ENCODE results near the gene TMEM217. TPM values are rescaled to one million over a fixed set of nuclear protein-coding genes. Genes with fewer than 3 reads are reported as not detected.

Gene TMEM217
- total RNA-seq, 1 donor from 2014 or later, result not detected

DNA sequence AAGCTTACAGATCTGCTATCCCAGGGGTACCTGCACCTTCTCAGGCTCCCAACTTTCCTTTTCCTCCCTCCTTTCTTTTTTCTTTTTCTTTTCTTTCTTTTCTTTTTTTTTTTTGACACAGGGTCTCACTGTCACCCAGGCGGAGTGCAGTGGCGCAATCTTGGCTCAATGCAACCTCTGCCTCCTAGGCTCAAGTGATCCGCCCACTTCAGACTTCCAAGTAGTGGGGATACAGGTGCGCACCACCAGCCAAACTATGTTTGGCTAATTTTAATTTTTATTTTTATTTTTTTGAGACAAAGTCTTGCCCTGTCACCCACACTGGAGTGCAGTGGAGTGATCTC, 52.0 kb downstream of the TMEM217 start:
- Mint-ChIP-seq H3K27me3 (ENCODE audit: unreplicated experiment) (peaks cover 4% of the 10 kb centered on the region), H3K4me1 (ENCODE audit: low read depth, unreplicated experiment) (no peaks in the 10 kb centered on the region), H3K9me3 (ENCODE audit: unreplicated experiment) (no peaks in the 10 kb centered on the region), H3K4me3 (ENCODE audit: unreplicated experiment) (no peak overlapping the region), H3K27ac (ENCODE audit: unreplicated experiment) (no peak overlapping the region), H3K36me3 (ENCODE audit: unreplicated experiment) (no peaks in the 10 kb centered on the region)
- TF ChIP-seq, protein P1, sequence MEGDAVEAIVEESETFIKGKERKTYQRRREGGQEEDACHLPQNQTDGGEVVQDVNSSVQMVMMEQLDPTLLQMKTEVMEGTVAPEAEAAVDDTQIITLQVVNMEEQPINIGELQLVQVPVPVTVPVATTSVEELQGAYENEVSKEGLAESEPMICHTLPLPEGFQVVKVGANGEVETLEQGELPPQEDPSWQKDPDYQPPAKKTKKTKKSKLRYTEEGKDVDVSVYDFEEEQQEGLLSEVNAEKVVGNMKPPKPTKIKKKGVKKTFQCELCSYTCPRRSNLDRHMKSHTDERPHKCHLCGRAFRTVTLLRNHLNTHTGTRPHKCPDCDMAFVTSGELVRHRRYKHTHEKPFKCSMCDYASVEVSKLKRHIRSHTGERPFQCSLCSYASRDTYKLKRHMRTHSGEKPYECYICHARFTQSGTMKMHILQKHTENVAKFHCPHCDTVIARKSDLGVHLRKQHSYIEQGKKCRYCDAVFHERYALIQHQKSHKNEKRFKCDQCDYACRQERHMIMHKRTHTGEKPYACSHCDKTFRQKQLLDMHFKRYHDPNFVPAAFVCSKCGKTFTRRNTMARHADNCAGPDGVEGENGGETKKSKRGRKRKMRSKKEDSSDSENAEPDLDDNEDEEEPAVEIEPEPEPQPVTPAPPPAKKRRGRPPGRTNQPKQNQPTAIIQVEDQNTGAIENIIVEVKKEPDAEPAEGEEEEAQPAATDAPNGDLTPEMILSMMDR (IDR thresholded peaks at IDR 0.05; ENCODE audit: partially characterized antibody, unreplicated experiment), result no peak
- DNase-seq, result no peak

DNA sequence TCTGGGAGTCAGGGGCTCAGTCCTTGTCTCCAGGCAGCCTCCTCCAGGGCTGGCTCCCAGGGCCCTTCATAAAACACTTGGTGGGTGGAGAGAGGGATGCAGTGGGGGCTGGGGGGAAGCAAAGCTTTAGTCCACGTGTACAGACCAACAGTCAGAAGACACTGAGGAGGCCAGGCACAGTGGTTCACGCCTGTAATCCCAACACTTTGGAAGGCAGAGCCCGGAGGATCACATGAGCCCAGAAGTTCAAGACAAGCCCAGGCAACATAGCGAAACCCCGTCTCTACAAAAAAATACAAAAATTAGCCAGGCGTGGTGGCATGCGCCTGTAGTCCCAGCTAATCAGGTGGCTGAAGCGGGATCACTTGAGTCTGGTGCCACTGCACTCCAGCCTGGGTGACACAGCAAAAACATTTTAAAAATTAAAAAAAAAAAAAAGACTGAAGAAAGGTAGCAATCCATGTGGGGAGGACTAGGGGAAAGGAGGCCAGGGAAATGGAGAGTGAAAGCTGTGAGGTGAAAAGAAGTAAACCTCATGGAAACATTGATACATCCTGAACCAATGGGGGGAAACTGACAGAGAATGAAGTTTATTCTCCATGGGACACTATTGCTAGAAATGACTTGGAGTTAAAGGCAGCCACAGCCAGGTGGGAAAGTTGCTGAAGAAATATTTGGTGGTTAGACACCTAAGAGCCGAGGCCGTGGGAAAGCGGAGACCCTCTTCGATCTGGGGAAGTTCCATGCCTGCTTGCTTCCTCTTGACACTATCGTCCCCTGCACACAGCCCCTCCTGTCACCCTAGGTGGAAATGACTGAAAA, 52.6 kb downstream of the TMEM217 start:
- peaks cover 2% of the 10 kb centered on the region for H3K4me1 Mint-ChIP-seq (ENCODE audit: low read depth, unreplicated experiment)
- no peak overlapping the region for H3K4me3 Mint-ChIP-seq (ENCODE audit: unreplicated experiment)
- TF ChIP-seq, protein P1 (IDR thresholded peaks at IDR 0.05; ENCODE audit: partially characterized antibody, unreplicated experiment), result no peak
- no peak for DNase-seq
- H3K27me3 Mint-ChIP-seq (ENCODE audit: unreplicated experiment), result peaks cover 4% of the 10 kb centered on the region
- H3K9me3 Mint-ChIP-seq (ENCODE audit: unreplicated experiment), result no peaks in the 10 kb centered on the region
- H3K36me3 Mint-ChIP-seq (ENCODE audit: unreplicated experiment), result no peaks in the 10 kb centered on the region
- no peak overlapping the region for H3K27ac Mint-ChIP-seq (ENCODE audit: unreplicated experiment)

DNA sequence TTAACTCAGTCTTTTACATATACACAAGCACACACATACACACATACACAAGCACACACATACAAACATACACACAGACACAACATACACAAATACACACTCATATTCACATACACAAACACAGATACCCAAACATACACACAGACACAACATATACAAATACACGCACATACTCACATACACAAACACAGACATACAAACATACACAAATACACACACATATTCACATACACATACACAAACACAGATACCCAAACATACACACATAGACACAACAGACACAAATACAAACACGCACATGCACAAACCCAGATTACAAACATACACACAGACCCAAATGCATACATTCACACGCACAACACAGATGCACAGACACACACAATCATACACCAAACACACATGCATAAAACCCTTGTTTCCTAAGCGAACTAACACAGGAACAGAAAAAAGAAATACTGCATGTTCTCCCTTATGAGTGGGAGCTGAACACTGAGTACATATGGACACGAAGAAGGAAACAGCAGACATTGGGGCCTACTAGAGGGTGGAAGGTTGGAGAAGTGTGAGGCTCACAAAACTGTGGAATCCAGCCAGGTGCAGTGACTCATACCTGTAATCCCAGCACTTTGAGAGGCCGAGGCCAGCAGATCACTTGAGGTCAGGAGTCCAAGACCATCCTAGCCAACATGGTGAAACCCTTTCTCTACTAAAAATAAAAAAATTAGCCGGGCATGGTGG, 53.8 kb downstream of the TMEM217 start:
- Mint-ChIP-seq H3K27ac (ENCODE audit: unreplicated experiment) (no peak overlapping the region), H3K36me3 (ENCODE audit: unreplicated experiment) (no peaks in the 10 kb centered on the region), H3K4me3 (ENCODE audit: unreplicated experiment) (no peak overlapping the region), H3K4me1 (ENCODE audit: low read depth, unreplicated experiment) (peaks cover 4% of the 10 kb centered on the region), H3K9me3 (ENCODE audit: unreplicated experiment) (no peaks in the 10 kb centered on the region), H3K27me3 (ENCODE audit: unreplicated experiment) (peaks cover 4% of the 10 kb centered on the region)
- no peak for DNase-seq
- TF ChIP-seq, protein P1 (IDR thresholded peaks at IDR 0.05; ENCODE audit: partially characterized antibody, unreplicated experiment), result no peak

DNA sequence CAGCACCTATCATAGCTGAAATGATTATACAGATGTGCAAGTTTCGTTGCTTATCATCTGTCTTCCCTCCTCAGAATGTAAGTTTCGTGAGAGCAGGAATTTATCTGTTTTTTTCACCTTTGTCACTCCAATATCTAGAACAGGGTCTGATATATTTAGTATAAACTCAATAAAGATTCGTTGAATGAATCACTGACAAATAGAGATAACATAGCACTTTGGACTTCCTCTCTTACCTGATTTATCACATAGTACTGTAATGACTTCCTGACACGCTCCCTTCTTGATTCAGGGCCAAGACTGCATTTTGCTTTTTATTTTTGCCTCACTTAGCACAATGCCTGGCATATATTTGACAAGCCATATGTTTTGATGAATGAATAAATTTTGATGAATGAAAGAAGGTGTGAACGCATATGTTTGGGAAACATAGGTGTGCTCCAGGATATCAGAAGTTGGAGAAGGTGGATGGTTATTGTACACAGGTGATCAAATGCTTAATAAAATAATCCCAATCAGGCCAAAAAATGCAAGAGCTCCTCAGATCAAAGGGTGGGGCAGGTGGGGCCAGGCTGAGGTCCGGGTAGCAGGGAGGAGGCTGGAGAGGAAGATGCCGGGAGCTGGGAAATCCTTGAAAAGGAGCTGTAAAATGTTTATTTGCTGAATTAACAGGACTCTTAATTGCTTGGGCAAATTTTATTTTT, 55.0 kb downstream of the TMEM217 start:
- Mint-ChIP-seq H3K27me3 (ENCODE audit: unreplicated experiment) (peaks cover 4% of the 10 kb centered on the region), H3K4me1 (ENCODE audit: low read depth, unreplicated experiment) (peaks cover 4% of the 10 kb centered on the region), H3K9me3 (ENCODE audit: unreplicated experiment) (no peaks in the 10 kb centered on the region), H3K36me3 (ENCODE audit: unreplicated experiment) (no peaks in the 10 kb centered on the region), H3K4me3 (ENCODE audit: unreplicated experiment) (no peak overlapping the region), H3K27ac (ENCODE audit: unreplicated experiment) (no peak overlapping the region)
- TF ChIP-seq, protein P1 (IDR thresholded peaks at IDR 0.05; ENCODE audit: partially characterized antibody, unreplicated experiment), result no peak
- DNase-seq, result no peak

All from glutamatergic neuron (in vitro differentiated cells).